HL-60 (cell line): ENCODE measurements around the gene MAP3K1.

ENCODE experiments used
- DNase-seq, 2 experiments: peaks; one replicate each; pipeline ENCODE4 v3.0.0-alpha.2; 2010 to 2020; ENCODE audit warnings: low read depth in 1 of 2, low spot score in 1 of 2
- H3K27ac ChIP-seq: fragments of 250-450 bp; sonication (Bioruptor Pico); replicated peaks from 2 replicates; pipeline ENCODE4 v1.5.1; 2020; ENCODE audit warnings: mild to moderate bottlenecking, moderate library complexity
- H3K27me3 ChIP-seq: fragments of 250-450 bp; sonication (Bioruptor Pico); 2 replicates; pipeline ENCODE4 v1.5.1; 2021; ENCODE audit warnings: mild to moderate bottlenecking, moderate library complexity; ENCODE audit not compliant: insufficient read depth, poor library complexity, severe bottlenecking
- H3K4me3 ChIP-seq: replicated peaks from 2 replicates; pipeline ENCODE4 v1.5.1; 2011; ENCODE audit warnings: mild to moderate bottlenecking, control low read depth, low read length; ENCODE audit not compliant: insufficient read depth
- CTCF ChIP-seq: IDR thresholded peaks from one replicate; pipeline ENCODE4 v1.5.1; 2011; ENCODE audit warnings: low read length, control low read depth, inconsistent platforms; ENCODE audit not compliant: insufficient read depth
- GABPA ChIP-seq: IDR thresholded peaks from 2 replicates; pipeline ENCODE4 v1.6.1; 2012; ENCODE audit warnings: low read depth
- POLR2AphosphoS5 ChIP-seq: IDR thresholded peaks from 2 replicates; pipeline ENCODE4 v1.6.1; 2012; ENCODE audit warnings: low read depth
- REST ChIP-seq: IDR thresholded peaks from 2 replicates; pipeline ENCODE4 v1.6.1; 2012; ENCODE audit warnings: low read depth; ENCODE audit not compliant: insufficient replicate concordance
- SPI1 ChIP-seq: IDR thresholded peaks from 2 replicates; pipeline ENCODE4 v1.6.1; 2012; ENCODE audit warnings: low read depth, mild to moderate bottlenecking, borderline replicate concordance

MAP3K1 gene

GRCh38 chr5:56922922-56923321 lies 107.6 kb downstream of the MAP3K1 start:
- TF ChIP-seq REST (no peak), CTCF (no peak), POLR2AphosphoS5 (no peak), GABPA (no peak)
- no peak for DNase-seq
- Histone ChIP-seq H3K27ac (no peak overlapping the region), H3K27me3 (no peaks in the 10 kb centered on the region), H3K4me3 (no peak overlapping the region)

DNA sequence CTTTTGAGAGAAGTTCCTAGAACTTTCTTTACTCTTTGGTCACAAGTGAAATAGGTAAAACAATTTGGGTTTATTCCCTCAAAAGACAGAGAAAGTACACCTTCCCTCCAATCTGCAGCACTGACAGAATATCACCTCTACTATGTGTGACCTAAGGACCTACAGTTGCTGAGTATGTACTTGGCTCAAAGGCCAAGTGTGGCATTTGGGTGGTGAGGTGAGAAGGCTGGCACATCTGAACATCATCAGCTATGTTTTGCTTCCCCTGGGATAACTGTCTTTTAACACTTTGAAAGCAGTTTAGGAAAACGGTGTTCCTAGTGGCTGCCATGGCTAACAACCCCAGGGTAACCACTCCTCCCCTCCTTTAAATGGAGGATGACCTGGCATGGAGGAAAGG lies 119.0 kb downstream of the MAP3K1 start:
- Histone ChIP-seq H3K4me3 (no peak overlapping the region), H3K27ac (no peak overlapping the region), H3K27me3 (no peaks in the 10 kb centered on the region)
- DNase-seq: no peak
- TF ChIP-seq POLR2AphosphoS5: no peak
- no peak for TF ChIP-seq CTCF
- no peak for TF ChIP-seq REST

DNA sequence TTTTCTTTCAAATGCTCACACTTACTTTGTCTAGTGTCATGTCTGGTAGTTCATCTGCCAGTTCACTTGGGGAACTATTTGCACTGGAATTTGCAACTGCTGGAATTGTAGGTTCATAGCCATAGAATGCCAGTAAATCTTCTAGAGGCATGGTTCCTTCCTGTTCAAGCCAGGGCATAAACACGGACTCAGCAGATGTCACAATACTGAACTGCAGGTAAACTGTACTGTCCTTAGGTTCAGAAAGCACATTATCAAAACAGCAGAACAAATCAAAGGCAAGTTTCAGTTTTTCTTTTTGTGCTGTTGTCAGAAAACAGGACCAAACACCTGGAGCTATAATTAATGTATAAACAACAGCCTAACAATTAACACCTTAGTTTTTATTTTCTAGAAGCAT lies 123.5 kb downstream of the MAP3K1 start:
- Histone ChIP-seq H3K27me3 (no peaks in the 10 kb centered on the region), H3K4me3 (no peak overlapping the region), H3K27ac (no peak overlapping the region)
- TF ChIP-seq POLR2AphosphoS5 (no peak), REST (no peak), GABPA (no peak), CTCF (no peak), SPI1 (no peak)
- no peak for DNase-seq
